Vagina (tissue), 2 donors: Measurements from ENCODE around the gene FOXL3. TPM values are rescaled to one million over a fixed set of nuclear protein-coding genes. Genes with fewer than 3 reads are reported as not detected.

Experiments used
- DNase-seq, 2 donors: peaks; one replicate each; pipeline ENCODE4 v3.0.0-alpha.2; 2017; ENCODE audit errors: extremely low spot score in 2 of 2
- H3K27ac ChIP-seq: fragments of 200-600 bp; sonication (generic); one replicate; pipeline ENCODE4 v1.5.1; 2019
- H3K27me3 ChIP-seq: fragments of 200-600 bp; sonication (generic); one replicate; pipeline ENCODE4 v1.5.1; 2019
- H3K36me3 ChIP-seq, 2 donors: fragments of 200-600 bp; sonication (generic); one replicate each; pipeline ENCODE4 v1.5.1; 2017 to 2019
- H3K4me1 ChIP-seq: fragments of 200-600 bp; sonication (generic); one replicate; pipeline ENCODE4 v1.5.1; 2019
- H3K4me3 ChIP-seq, 2 donors: fragments of 200-600 bp; sonication (generic); 1 replicate in 1 of 2; 2 replicates in 1 of 2; pipeline ENCODE4 v1.5.1; 2016 to 2019
- H3K9me3 ChIP-seq: fragments of 200-600 bp; sonication (generic); one replicate; pipeline ENCODE4 v1.5.1; 2019
- POLR2A ChIP-seq, 2 donors: fragments of 450-650 bp; IDR thresholded peaks; one replicate each; pipeline ENCODE4 v1.6.1; 2017; ENCODE audit warnings: antibody characterized with exemption in 2 of 2, mild to moderate bottlenecking in 2 of 2, moderate library complexity in 2 of 2
- POLR2AphosphoS5 ChIP-seq, 2 donors: sonication (generic); formaldehyde crosslinking; IDR thresholded peaks; one replicate each; pipeline ENCODE4 v1.9.0; 2017; ENCODE audit warnings: antibody characterized with exemption in 2 of 2, mild to moderate bottlenecking in 2 of 2, low read depth in 1 of 2; ENCODE audit not compliant: insufficient read depth in 1 of 2
- intact Hi-C: fragments of 100-400 bp; cut with DNase I; formaldehyde crosslinking; loops from one replicate; pipeline ENCODE4 v1.15.1; 2023
- total RNA-seq: library from RNA; depleted of rRNA; stranded (reverse); fragments of >200 nt; gene quantifications from one replicate; pipeline ENCODE4 v1.2.3, GENCODE V29; 2016
- TF ChIP-seq, protein P1 (sequence below), 3 experiments: fragments of 450-650 bp in 2 of 3; fragments of 200-600 bp in 1 of 3; sonication (generic) in 1 of 3; IDR thresholded peaks; one replicate each; pipeline ENCODE4 v1.5.1; 2017 to 2019; ENCODE audit warnings: antibody characterized with exemption in 3 of 3, mild to moderate bottlenecking in 2 of 3, moderate library complexity in 2 of 3

The FOXL3 gene
- total RNA-seq, 1 donor from 2014 or later: not detected

DNA sequence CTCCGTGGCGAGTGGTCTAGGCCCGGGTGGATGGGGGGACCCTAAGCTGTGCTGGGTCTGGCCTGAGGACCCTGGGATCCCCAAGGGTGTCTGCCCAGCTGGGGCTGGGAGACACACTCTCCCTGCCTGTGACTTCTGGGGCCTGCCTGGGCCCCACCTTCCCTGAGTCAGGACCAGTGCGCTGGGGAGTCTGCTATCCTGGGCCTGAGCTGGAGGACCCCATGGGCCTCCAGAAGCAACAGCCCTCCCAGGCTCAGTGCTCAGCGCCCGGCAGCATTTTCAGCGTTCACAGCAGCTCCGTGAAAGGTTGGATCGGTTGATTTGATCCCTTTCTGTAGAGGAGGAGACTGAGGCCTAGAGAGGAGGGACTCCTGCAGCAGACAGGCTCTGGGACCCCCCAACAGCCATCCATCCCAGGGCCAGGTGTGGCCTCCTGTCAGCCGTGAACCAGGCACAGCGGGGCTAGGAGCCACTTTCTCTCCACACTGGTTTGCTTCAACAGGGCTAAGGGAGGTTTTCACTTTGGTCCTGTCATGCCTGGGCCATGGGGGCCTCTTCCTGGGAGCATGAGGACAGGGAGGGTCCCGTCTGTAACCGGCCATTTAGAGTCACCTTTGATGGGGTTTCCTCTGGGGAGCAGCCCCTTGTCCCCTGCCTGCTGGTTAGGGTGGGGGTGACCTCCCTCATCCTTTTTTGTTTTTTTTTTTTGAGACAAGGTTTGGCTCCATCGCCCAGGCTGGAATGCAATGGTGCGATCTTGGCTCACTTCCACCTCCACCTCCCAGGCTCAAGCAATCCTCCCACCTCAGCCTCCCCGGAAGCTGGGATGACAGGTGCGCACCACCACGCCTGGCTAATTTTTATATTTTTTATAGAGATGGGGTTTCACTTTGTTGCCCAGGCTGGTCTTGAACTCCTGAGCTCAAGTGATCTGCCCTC, 12.4 kb downstream of the FOXL3 start:
- Histone ChIP-seq H3K4me1 (no peaks in the 10 kb centered on the region), H3K36me3 (no peaks in the 10 kb centered on the region), H3K27ac (no peak overlapping the region), H3K27me3 (no peaks in the 10 kb centered on the region), H3K4me3 (no peak overlapping the region), H3K9me3 (no peaks in the 10 kb centered on the region)
- no peak for TF ChIP-seq POLR2A (IDR thresholded peaks at IDR 0.05)
- TF ChIP-seq POLR2AphosphoS5 (IDR thresholded peaks at IDR 0.05; ENCODE audit: insufficient read depth in 1 of 2, low read depth in 1 of 2): no peak
- TF ChIP-seq, protein P1, sequence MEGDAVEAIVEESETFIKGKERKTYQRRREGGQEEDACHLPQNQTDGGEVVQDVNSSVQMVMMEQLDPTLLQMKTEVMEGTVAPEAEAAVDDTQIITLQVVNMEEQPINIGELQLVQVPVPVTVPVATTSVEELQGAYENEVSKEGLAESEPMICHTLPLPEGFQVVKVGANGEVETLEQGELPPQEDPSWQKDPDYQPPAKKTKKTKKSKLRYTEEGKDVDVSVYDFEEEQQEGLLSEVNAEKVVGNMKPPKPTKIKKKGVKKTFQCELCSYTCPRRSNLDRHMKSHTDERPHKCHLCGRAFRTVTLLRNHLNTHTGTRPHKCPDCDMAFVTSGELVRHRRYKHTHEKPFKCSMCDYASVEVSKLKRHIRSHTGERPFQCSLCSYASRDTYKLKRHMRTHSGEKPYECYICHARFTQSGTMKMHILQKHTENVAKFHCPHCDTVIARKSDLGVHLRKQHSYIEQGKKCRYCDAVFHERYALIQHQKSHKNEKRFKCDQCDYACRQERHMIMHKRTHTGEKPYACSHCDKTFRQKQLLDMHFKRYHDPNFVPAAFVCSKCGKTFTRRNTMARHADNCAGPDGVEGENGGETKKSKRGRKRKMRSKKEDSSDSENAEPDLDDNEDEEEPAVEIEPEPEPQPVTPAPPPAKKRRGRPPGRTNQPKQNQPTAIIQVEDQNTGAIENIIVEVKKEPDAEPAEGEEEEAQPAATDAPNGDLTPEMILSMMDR (IDR thresholded peaks at IDR 0.05): no peak
- DNase-seq: no peak
- intact Hi-C loops: no loop called here

DNA sequence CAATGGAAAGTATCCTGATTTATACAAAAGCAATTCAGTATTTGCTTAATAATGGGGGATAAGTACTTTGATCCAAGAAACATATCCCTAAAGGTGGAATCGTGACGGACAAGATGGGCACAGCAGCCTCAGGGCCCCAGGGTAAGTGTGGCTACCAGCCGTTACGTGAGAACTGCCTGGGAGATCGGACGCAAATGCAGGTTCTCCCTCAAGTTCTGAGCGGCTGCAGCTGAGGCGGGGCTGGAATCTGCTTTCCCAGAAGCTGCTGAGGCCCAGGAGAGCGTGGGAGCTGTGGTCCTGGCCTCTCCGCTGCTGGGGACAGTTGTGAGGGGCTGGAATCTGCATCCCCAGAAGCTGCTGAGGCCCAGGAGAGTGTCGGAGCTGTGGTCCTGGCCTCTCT, 13.5 kb downstream of the FOXL3 start:
- Histone ChIP-seq H3K36me3 (no peaks in the 10 kb centered on the region), H3K9me3 (no peaks in the 10 kb centered on the region), H3K4me3 (no peak overlapping the region), H3K27me3 (no peaks in the 10 kb centered on the region), H3K4me1 (no peaks in the 10 kb centered on the region), H3K27ac (no peak overlapping the region)
- no peak for DNase-seq
- TF ChIP-seq POLR2A (IDR thresholded peaks at IDR 0.05) (no peak), POLR2AphosphoS5 (IDR thresholded peaks at IDR 0.05; ENCODE audit: insufficient read depth in 1 of 2, low read depth in 1 of 2) (no peak)
- TF ChIP-seq, protein P1 (IDR thresholded peaks at IDR 0.05): no peak
- intact Hi-C loops: no loop called here

- H3K9me3 ChIP-seq: no peaks in the 10 kb centered on the region
- no peak overlapping the region for H3K4me3 ChIP-seq
- DNase-seq: no peak
- intact Hi-C loops: no loop called here
- H3K27ac ChIP-seq: no peak overlapping the region
- H3K27me3 ChIP-seq: no peaks in the 10 kb centered on the region
- H3K36me3 ChIP-seq: no peaks in the 10 kb centered on the region
- TF ChIP-seq, protein P1 (IDR thresholded peaks at IDR 0.05): no peak
- TF ChIP-seq POLR2A (IDR thresholded peaks at IDR 0.05) (no peak), POLR2AphosphoS5 (IDR thresholded peaks at IDR 0.05; ENCODE audit: insufficient read depth in 1 of 2, low read depth in 1 of 2) (no peak)
- no peaks in the 10 kb centered on the region for H3K4me1 ChIP-seq
These were observed 14.1 kb downstream of the FOXL3 start for GRCh38 chr7:303884-304573.

DNA sequence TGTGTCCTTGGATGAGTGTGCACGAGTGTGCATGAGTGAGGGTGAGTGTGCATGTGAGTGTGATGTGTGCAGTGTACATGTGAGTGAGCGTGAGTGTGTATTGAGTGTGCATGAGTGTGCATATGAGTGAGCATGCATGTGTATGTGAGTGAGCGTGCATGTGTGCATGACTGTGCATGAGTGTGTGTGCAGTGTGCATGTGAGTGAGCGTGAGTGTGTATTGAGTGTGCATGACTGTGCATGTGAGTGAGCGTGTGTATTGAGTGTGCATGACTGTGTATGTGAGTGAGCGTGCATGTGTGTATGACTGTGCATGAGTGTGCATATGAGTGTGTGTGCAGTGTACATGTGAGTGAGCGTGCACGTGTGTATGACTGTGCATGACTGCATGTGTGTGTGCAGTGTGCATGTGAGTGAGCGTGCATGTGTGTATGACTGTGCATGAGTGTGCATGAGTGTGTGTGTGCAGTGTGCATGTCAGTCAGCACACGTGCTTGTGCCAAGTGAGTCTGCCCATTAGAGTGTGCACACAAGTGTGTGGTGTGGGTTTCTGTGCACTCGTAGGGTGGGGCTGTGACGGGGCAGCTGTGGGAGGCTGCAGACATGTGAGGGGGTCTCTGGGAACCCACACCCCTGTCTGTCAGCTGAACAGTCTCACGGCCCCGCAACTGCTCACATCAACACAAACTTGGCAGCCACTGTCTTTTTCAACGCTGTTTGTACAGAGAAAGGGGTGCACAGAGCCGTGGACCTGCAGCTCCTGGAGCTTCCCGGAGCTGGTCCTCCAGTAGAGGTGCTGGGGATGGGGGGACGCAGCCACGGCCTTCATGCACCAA, 14.8 kb downstream of the FOXL3 start:
- no peak for DNase-seq
- H3K4me1 ChIP-seq: no peaks in the 10 kb centered on the region
- no peaks in the 10 kb centered on the region for H3K27me3 ChIP-seq
- H3K36me3 ChIP-seq: no peaks in the 10 kb centered on the region
- intact Hi-C loops: no loop called here
- H3K9me3 ChIP-seq: no peaks in the 10 kb centered on the region
- TF ChIP-seq POLR2AphosphoS5 (IDR thresholded peaks at IDR 0.05; ENCODE audit: insufficient read depth in 1 of 2, low read depth in 1 of 2) (no peak), POLR2A (IDR thresholded peaks at IDR 0.05) (no peak)
- TF ChIP-seq, protein P1 (IDR thresholded peaks at IDR 0.05): no peak
- no peak overlapping the region for H3K27ac ChIP-seq
- no peak overlapping the region for H3K4me3 ChIP-seq
